ENCODE measurements around the gene ARF3.

Gene ARF3

GRCh38 chr12:48980953-48981756 lies 23.9 kb upstream of the ARF3 start:
- no peak for DNase-seq

GRCh38 chr12:48980389-48980952 lies 23.2 kb upstream of the ARF3 start:
- no peak for DNase-seq

- no peak for DNase-seq
Measured at GRCh38 chr12:48979602-48980388, 22.5 kb upstream of the ARF3 start.

- DNase-seq: no peak
Measured at GRCh38 chr12:48978741-48979601, 21.7 kb upstream of the ARF3 start.

GRCh38 chr12:48978291-48978740 lies 21.0 kb upstream of the ARF3 start, which contains the start of gene WNT1:
Gene WNT1, plus strand, starts transcription at chr12:48978322. Its CDS starts 329 bp downstream, at chr12:48978651.
- no peak for DNase-seq

- no peak for DNase-seq
Measured at GRCh38 chr12:48977290-48978281, 20.3 kb upstream of the ARF3 start.

GRCh38 chr12:48973941-48974673 lies 16.8 kb upstream of the ARF3 start:
- DNase-seq: no peak

GRCh38 chr12:48973531-48973930 lies 16.2 kb upstream of the ARF3 start:
- no peak for DNase-seq

- no peak for DNase-seq
Measured at GRCh38 chr12:48972952-48973483, 15.7 kb upstream of the ARF3 start.

- DNase-seq: no peak
Measured at GRCh38 chr12:48972213-48972951, 15.1 kb upstream of the ARF3 start.

- DNase-seq: no peak
Measured at GRCh38 chr12:48970702-48971334, 13.5 kb upstream of the ARF3 start.

GRCh38 chr12:48969833-48970701 lies 12.8 kb upstream of the ARF3 start:
- no peak for DNase-seq

- DNase-seq: no peak
Measured at GRCh38 chr12:48969160-48969771, 12.0 kb upstream of the ARF3 start.

- DNase-seq: no peak
Measured at GRCh38 chr12:48968467-48968866, 11.2 kb upstream of the ARF3 start.

GRCh38 chr12:48967991-48968390 lies 10.7 kb upstream of the ARF3 start:
- no peak for DNase-seq

GRCh38 chr12:48966177-48966895 lies 9.0 kb upstream of the ARF3 start:
- DNase-seq: no peak

Data from hippocampal formation (tissue), 2 donors.